Right lobe of liver (tissue), 6 donors: ENCODE data around the gene LINC00237. TPM values are rescaled to one million over a fixed set of nuclear protein-coding genes. Genes with fewer than 3 reads are reported as not detected.

ENCODE experiments used
- ATAC-seq, 4 donors: fragments of 200-7000 bp; cut with Tn5 transposase; one replicate each; pipeline ENCODE4 v1.9.1; 2020; ENCODE audit warnings: mild to moderate bottlenecking in 4 of 4, moderate library complexity in 4 of 4
- DNase-seq, 3 donors: peaks; one replicate each; pipeline ENCODE4 v3.0.0-alpha.2; 2020
- H3K27ac ChIP-seq, 3 donors: fragments of 200-600 bp; one replicate each; pipeline ENCODE4 v1.8.0; 2022
- H3K27me3 ChIP-seq, 2 donors: fragments of 200-600 bp; one replicate each; pipeline ENCODE4 v1.8.0; 2022
- H3K36me3 ChIP-seq, 4 donors: fragments of 200-600 bp; sonication (generic) in 1 of 4; one replicate each; pipeline versions ENCODE4 v1.5.1 to v1.8.0; 2017 to 2022; ENCODE audit warnings: control low read depth in 1 of 4
- H3K4me1 ChIP-seq, 4 donors: fragments of 200-600 bp; sonication (generic) in 1 of 4; one replicate each; pipeline versions ENCODE4 v1.5.1 to v1.8.0; 2017 to 2022; ENCODE audit warnings: control low read depth in 1 of 4
- H3K4me3 ChIP-seq, 3 donors: fragments of 200-600 bp; one replicate each; pipeline ENCODE4 v1.8.0; 2022
- H3K9me3 ChIP-seq, 4 donors: fragments of 200-600 bp; sonication (generic) in 1 of 4; one replicate each; pipeline versions ENCODE4 v1.5.1 to v1.8.0; 2017 to 2022; ENCODE audit warnings: control low read depth in 1 of 4
- POLR2A ChIP-seq: fragments of 450-650 bp; IDR thresholded peaks from one replicate; pipeline ENCODE4 v1.6.1; 2017; ENCODE audit warnings: antibody characterized with exemption, mild to moderate bottlenecking
- WGBS: methylation state at CpG from one replicate; pipeline ENCODE4 v1.1.6; 2018; ENCODE audit warnings: low coverage, low lambda C conversion rate; ENCODE audit not compliant: insufficient coverage; ENCODE audit errors: missing lambda C conversion rate; 5-methylcytosine and 5-hydroxymethylcytosine counted together
- intact Hi-C, 2 donors: fragments of 100-400 bp; cut with DNase I; formaldehyde crosslinking; loops; one replicate each; pipeline versions ENCODE4 v1.11.2 to v1.14.1; 2022
- total RNA-seq, 6 experiments: library from RNA; depleted of rRNA in 2 of 6; stranded (reverse); fragments of >200 nt in 2 of 6; fragmentation: NEBNext Ultra II Directional in 3 of 6; extraction: Animal tissue kit (Norgen Biotek cat#: 25700) in 3 of 6; gene quantifications; one replicate each; pipeline versions ENCODE4 v1.1.0 to v1.2.4, GENCODE V29; 2016 to 2023
- TF ChIP-seq, protein P1 (sequence below), 4 donors: fragments of 200-600 bp in 3 of 4; fragments of 450-650 bp in 1 of 4; IDR thresholded peaks; one replicate each; pipeline versions ENCODE4 v1.5.1 to v1.8.0; 2016 to 2022; ENCODE audit warnings: antibody characterized with exemption in 4 of 4, mild to moderate bottlenecking in 2 of 4
- donor health status: DM: no; HTN: yes; CAD: no.
- donor health status: DM: no; HTN: no; CAD: no.
- donor health status: DM: no; HTN: no; CAD: no.
- donor health status: DM: no; HTN: yes; CAD: no.
- donor health status: DM: no; HTN: yes; CAD: no.

LINC00237 gene
- total RNA-seq, 6 experiments from 2014 or later, result not detected

GRCh38 chr20:21136015-21136732, 30.0 kb upstream of the LINC00237 start:
- intact Hi-C loops, result no loop called here
- H3K4me1 ChIP-seq, result no peaks in the 10 kb centered on the region
- H3K27ac ChIP-seq, result no peak overlapping the region
- ATAC-seq (no peak), DNase-seq (no peak)
- WGBS, result 90% methylated on average over 8 of the region's 8 CpGs
- H3K27me3 ChIP-seq, result no peaks in the 10 kb centered on the region
- no peaks in the 10 kb centered on the region for H3K36me3 ChIP-seq
- TF ChIP-seq POLR2A, result no peak
- TF ChIP-seq, protein P1, sequence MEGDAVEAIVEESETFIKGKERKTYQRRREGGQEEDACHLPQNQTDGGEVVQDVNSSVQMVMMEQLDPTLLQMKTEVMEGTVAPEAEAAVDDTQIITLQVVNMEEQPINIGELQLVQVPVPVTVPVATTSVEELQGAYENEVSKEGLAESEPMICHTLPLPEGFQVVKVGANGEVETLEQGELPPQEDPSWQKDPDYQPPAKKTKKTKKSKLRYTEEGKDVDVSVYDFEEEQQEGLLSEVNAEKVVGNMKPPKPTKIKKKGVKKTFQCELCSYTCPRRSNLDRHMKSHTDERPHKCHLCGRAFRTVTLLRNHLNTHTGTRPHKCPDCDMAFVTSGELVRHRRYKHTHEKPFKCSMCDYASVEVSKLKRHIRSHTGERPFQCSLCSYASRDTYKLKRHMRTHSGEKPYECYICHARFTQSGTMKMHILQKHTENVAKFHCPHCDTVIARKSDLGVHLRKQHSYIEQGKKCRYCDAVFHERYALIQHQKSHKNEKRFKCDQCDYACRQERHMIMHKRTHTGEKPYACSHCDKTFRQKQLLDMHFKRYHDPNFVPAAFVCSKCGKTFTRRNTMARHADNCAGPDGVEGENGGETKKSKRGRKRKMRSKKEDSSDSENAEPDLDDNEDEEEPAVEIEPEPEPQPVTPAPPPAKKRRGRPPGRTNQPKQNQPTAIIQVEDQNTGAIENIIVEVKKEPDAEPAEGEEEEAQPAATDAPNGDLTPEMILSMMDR (IDR thresholded peaks at IDR 0.05), result no peak
- H3K9me3 ChIP-seq, result no peaks in the 10 kb centered on the region
- H3K4me3 ChIP-seq, result no peak overlapping the region

GRCh38 chr20:21134883-21135493, 28.8 kb upstream of the LINC00237 start:
- Histone ChIP-seq H3K27ac (no peak overlapping the region), H3K4me3 (no peak overlapping the region), H3K4me1 (no peaks in the 10 kb centered on the region), H3K27me3 (no peaks in the 10 kb centered on the region), H3K9me3 (no peaks in the 10 kb centered on the region), H3K36me3 (no peaks in the 10 kb centered on the region)
- WGBS, result 95% methylated on average over 9 of the region's 10 CpGs
- no peak for TF ChIP-seq POLR2A
- TF ChIP-seq, protein P1 (IDR thresholded peaks at IDR 0.05), result no peak
- DNase-seq, result no peak
- intact Hi-C loops, result no loop called here
- no peak for ATAC-seq

DNA sequence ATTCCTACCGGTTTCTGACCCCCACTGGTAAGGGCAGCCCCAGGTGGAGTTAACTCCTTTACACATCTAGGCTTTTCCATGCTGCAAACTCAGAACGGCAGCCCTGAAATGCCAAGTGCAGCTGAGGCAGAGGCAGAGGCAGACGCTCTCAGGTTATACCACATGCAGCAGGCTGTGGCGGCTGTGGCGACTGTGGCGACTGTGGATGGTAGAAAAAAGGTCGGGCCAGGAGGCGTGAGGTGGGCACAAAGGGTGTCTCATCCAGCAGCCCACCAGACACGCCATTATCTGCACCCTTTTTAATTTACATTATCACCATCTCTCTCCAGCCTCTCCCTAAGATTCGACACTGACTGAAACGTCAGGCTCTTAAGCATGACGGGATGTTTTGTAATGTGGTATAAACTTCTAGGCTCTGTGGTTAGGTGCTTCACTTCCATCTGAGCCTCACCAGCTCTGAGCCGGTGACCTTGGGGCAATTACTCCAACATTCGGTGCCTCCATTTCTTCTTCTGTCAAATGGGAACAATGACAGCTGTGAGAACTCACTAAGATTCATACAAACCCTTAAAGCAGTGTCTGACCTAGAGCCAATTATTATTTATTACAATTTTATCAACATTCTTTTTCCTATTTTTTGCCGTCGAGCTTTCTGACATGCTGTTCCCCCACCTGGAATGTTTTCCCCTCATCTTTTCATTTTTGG, 27.9 kb upstream of the LINC00237 start:
- Histone ChIP-seq H3K27me3 (no peaks in the 10 kb centered on the region), H3K4me1 (no peaks in the 10 kb centered on the region), H3K4me3 (no peak overlapping the region), H3K9me3 (no peaks in the 10 kb centered on the region), H3K27ac (no peak overlapping the region), H3K36me3 (no peaks in the 10 kb centered on the region)
- TF ChIP-seq, protein P1 (IDR thresholded peaks at IDR 0.05), result no peak
- TF ChIP-seq POLR2A, result no peak
- no peak for DNase-seq
- 92% methylated on average over 8 of the region's 16 CpGs for WGBS
- no peak for ATAC-seq
- intact Hi-C loops, result no loop called here

DNA sequence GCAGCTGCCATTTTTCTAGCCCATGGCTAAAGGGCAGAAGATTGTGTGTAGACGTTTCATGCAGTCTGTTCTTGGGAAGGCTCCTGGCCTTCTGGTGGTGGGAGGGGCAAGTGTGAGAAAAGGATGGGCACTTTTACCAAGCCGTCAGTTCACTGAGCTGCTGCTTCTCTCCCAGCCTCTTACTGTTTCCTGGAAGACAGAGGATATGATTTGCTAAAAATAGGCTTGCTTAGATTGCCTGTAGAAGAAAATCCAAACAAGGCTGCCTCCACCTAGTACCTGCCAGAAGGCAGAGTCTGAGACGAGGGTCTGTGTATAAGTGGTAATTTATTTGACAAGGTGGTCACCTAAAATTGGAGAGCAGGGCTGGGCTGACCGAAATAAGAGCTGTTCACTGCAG, 27.2 kb upstream of the LINC00237 start:
- Histone ChIP-seq H3K27me3 (no peaks in the 10 kb centered on the region), H3K36me3 (no peaks in the 10 kb centered on the region), H3K4me1 (no peaks in the 10 kb centered on the region), H3K4me3 (no peak overlapping the region), H3K27ac (no peak overlapping the region), H3K9me3 (no peaks in the 10 kb centered on the region)
- intact Hi-C loops, result no loop called here
- ATAC-seq (no peak), DNase-seq (no peak)
- TF ChIP-seq, protein P1 (IDR thresholded peaks at IDR 0.05), result no peak
- no peak for TF ChIP-seq POLR2A
- WGBS, result 49% methylated on average over 2 of the region's 4 CpGs
